HL-60 (cell line): ENCODE results near the gene IKBKE.

Experiments used
- DNase-seq, 2 experiments: peaks; one replicate each; pipeline ENCODE4 v3.0.0-alpha.2; 2010 to 2020; ENCODE audit warnings: low read depth in 1 of 2, low spot score in 1 of 2
- H3K27ac ChIP-seq: fragments of 250-450 bp; sonication (Bioruptor Pico); replicated peaks from 2 replicates; pipeline ENCODE4 v1.5.1; 2020; ENCODE audit warnings: mild to moderate bottlenecking, moderate library complexity
- H3K27me3 ChIP-seq: fragments of 250-450 bp; sonication (Bioruptor Pico); 2 replicates; pipeline ENCODE4 v1.5.1; 2021; ENCODE audit warnings: mild to moderate bottlenecking, moderate library complexity; ENCODE audit not compliant: insufficient read depth, poor library complexity, severe bottlenecking
- H3K4me3 ChIP-seq: replicated peaks from 2 replicates; pipeline ENCODE4 v1.5.1; 2011; ENCODE audit warnings: mild to moderate bottlenecking, control low read depth, low read length; ENCODE audit not compliant: insufficient read depth
- GABPA ChIP-seq: IDR thresholded peaks from 2 replicates; pipeline ENCODE4 v1.6.1; 2012; ENCODE audit warnings: low read depth
- POLR2AphosphoS5 ChIP-seq: IDR thresholded peaks from 2 replicates; pipeline ENCODE4 v1.6.1; 2012; ENCODE audit warnings: low read depth
- SPI1 ChIP-seq: IDR thresholded peaks from 2 replicates; pipeline ENCODE4 v1.6.1; 2012; ENCODE audit warnings: low read depth, mild to moderate bottlenecking, borderline replicate concordance
- TF ChIP-seq, protein P1 (sequence below): IDR thresholded peaks from 2 replicates; pipeline ENCODE4 v1.6.1; 2012; ENCODE audit warnings: low read depth; ENCODE audit not compliant: insufficient replicate concordance
- TF ChIP-seq, protein P2 (sequence below): IDR thresholded peaks from one replicate; pipeline ENCODE4 v1.5.1; 2011; ENCODE audit warnings: low read length, control low read depth, inconsistent platforms; ENCODE audit not compliant: insufficient read depth

The IKBKE gene

DNA sequence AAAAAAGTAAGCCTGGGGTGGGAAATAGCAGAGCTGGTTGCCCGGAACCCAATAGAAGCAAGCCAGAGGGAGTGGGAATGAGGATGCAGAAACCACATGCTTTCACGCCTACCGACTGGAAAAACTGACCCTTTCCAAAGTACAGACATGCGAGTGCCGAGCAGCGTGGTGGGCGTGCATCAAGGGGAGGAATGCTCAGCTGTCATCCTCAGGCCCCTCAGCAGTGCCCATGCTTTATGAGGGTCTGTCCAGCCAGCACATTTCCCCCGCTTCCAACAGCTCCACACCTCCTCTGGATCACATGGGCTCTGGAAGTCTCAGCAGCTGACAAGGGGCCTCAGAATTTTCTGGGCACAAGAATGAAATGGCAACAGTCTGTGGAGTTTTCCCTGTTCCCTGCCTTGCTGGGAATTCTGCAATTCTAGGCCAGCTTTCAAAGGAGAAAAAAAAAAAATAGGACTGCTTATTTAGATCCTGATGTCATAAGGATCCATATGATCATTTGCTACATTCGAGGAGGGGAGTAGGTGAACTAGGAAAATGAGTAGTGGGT is 19.1 kb upstream of the IKBKE start:
- H3K27ac ChIP-seq = no peak overlapping the region
- TF ChIP-seq SPI1 (no peak), POLR2AphosphoS5 (no peak), GABPA (no peak)
- TF ChIP-seq, protein P1, sequence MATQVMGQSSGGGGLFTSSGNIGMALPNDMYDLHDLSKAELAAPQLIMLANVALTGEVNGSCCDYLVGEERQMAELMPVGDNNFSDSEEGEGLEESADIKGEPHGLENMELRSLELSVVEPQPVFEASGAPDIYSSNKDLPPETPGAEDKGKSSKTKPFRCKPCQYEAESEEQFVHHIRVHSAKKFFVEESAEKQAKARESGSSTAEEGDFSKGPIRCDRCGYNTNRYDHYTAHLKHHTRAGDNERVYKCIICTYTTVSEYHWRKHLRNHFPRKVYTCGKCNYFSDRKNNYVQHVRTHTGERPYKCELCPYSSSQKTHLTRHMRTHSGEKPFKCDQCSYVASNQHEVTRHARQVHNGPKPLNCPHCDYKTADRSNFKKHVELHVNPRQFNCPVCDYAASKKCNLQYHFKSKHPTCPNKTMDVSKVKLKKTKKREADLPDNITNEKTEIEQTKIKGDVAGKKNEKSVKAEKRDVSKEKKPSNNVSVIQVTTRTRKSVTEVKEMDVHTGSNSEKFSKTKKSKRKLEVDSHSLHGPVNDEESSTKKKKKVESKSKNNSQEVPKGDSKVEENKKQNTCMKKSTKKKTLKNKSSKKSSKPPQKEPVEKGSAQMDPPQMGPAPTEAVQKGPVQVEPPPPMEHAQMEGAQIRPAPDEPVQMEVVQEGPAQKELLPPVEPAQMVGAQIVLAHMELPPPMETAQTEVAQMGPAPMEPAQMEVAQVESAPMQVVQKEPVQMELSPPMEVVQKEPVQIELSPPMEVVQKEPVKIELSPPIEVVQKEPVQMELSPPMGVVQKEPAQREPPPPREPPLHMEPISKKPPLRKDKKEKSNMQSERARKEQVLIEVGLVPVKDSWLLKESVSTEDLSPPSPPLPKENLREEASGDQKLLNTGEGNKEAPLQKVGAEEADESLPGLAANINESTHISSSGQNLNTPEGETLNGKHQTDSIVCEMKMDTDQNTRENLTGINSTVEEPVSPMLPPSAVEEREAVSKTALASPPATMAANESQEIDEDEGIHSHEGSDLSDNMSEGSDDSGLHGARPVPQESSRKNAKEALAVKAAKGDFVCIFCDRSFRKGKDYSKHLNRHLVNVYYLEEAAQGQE = no peak
- TF ChIP-seq, protein P2, sequence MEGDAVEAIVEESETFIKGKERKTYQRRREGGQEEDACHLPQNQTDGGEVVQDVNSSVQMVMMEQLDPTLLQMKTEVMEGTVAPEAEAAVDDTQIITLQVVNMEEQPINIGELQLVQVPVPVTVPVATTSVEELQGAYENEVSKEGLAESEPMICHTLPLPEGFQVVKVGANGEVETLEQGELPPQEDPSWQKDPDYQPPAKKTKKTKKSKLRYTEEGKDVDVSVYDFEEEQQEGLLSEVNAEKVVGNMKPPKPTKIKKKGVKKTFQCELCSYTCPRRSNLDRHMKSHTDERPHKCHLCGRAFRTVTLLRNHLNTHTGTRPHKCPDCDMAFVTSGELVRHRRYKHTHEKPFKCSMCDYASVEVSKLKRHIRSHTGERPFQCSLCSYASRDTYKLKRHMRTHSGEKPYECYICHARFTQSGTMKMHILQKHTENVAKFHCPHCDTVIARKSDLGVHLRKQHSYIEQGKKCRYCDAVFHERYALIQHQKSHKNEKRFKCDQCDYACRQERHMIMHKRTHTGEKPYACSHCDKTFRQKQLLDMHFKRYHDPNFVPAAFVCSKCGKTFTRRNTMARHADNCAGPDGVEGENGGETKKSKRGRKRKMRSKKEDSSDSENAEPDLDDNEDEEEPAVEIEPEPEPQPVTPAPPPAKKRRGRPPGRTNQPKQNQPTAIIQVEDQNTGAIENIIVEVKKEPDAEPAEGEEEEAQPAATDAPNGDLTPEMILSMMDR = no peak
- DNase-seq = no peak
- H3K4me3 ChIP-seq = no peak overlapping the region
- H3K27me3 ChIP-seq = no peaks in the 10 kb centered on the region

DNA sequence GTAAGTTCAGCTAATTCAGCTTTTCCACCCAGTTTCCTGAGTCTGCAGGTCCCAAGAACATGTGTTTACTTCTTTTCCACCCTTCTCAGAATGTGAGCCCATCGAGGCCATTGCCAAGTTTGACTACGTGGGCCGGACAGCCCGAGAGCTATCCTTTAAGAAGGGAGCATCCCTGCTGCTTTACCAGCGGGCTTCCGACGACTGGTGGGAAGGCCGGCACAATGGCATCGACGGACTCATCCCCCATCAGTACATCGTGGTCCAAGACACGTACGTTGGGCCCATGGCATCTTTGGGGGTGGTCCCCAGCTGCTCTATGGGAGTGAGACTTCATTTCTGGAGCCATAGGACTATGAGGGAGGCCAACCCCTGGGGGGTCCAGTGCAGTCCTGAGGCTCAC is 17.2 kb upstream of the IKBKE start:
- DNase-seq = no peak
- Histone ChIP-seq H3K4me3 (no peak overlapping the region), H3K27me3 (no peaks in the 10 kb centered on the region), H3K27ac (no peak overlapping the region)
- TF ChIP-seq GABPA = no peak
- TF ChIP-seq, protein P2 = no peak
- TF ChIP-seq, protein P1 = no peak
- no peak for TF ChIP-seq SPI1

DNA sequence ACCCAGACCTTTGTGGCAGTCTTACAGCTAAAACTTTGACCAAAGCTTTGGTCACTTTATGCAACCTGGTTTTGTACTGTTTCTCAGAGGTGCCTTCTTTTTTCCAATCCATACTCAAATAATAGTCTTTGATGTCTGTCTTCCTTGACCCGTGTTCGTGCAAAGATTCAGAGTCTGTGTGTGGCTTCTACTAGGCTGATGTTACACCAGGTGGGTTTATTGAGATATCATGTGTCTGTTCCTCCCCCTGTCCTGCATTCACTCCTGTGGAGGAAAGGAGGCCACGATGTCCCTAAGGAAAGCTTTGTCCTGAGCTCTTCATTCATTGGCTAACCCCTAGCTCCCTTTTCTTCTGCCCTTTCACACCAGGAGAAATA is 15.0 kb upstream of the IKBKE start:
- H3K27me3 ChIP-seq = no peaks in the 10 kb centered on the region
- TF ChIP-seq GABPA (no peak), SPI1 (no peak), POLR2AphosphoS5 (no peak)
- TF ChIP-seq, protein P1 = no peak
- TF ChIP-seq, protein P2 = no peak
- no peak overlapping the region for H3K27ac ChIP-seq
- no peak overlapping the region for H3K4me3 ChIP-seq
- DNase-seq = no peak
